HG03108 (cell line): ENCODE results near the gene RAB13.

ENCODE experiments used
- ATAC-seq: cut with Tn5 transposase; IDR thresholded peaks from one replicate; pipeline ENCODE4 v1.9.1; 2021; ENCODE audit warnings: moderate library complexity; ENCODE audit not compliant: unreplicated experiment

Gene RAB13

DNA sequence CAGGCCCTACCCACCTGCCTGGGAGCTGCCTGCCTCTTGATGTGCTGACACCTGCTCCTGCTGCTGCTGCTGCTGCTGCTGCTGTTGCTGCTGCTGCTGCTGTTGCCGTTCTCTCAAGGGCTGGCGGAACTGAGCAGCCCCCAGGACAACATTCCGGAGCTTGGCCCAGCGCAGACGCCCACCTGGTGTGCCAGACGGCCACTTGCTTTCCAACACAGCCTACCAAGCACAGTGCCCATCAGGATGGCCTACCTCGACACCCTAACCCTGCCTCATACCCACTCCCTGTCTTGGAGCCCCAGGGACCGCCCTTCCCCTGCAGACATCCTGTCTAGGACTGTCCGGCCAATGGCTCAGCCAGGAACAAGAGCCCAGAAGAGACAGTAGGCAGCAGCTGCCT is 51.4 kb downstream of the RAB13 start:
- no peak for ATAC-seq

DNA sequence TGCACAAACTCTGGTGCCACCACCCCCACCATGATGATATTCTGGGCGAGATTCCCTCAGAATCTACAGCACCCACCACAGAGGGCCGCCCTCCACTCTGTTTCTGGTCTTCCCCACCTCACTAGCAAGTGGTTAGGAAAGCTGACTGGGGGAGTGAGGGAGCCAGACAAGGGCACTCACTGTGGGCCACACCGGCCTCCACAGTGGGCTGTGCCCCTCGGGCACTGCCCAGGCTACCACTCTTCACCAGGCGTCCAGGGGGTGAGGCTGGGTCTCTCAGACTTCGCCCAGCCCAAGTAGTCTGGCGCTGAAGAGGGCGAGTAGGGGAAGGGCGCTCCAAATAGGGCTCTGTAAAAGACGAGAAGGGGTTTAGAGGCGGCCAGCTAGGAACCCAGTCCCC is 52.2 kb downstream of the RAB13 start:
- ATAC-seq: no peak

DNA sequence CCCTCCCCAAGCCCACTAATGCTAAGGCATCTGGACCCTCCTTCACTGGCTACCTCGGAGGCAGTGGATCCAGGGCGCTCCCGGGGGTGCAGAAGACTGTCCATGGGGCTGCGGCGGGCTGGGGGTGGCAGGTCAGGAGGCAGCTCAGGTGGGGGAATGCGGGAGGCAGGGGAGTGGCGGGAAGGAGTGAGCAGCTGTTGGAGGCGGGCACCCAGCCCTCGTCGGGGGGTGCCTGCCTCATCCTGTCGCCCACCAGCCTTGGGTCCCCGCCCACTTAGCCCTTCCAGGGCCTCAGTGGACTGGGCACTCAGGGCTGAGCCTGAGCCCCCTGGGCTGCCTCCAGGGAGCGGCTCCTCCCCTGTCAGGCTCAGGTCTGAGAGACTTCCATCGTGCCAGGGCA is 52.7 kb downstream of the RAB13 start:
- ATAC-seq: no peak

DNA sequence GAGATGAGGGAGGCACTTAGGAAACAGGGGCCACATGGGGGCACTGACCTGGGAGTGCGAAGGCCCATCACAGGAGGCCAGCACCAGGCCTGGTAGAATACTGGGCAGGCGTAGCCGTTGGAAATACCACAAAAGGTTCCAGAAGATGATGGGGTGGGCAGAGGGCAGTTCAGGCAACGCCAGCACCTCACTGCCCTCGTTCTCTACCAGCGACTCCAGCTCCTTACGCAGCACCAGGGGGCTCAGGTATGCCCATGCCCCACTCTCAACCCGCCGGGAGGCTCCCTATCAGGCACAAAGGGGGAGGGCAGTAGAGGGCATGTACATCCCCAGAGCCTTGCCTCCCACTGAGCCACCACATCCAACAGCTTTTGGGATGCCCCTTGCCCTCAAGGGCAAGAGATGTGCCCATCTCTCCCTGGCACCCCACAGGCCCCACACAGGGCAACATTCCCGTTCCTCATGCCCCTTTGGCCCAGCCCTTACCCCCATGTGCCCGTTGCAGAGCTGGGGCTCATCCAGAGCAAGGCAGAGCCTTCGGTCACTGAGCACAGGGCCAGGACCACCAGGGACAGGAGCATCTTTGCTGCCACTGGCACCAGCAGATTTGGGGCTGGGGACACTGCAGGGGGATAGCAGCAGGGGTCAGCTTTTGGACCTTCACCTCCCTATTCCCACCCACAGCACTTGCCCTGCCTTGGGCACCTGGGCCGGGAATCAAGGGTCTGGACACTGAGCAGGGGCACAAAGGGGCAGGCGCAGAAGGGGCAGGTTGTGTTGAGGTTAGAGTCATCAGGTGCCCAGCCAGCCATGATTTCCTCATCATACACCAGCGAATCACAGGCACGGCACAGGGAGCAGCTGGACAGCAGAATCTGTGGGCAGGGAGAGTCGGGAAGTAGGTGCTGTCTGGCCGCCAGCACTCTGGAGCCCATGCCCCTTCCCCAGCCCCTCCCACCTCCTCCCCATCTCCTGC is 53.7 kb downstream of the RAB13 start:
- no peak for ATAC-seq
